Stimulated activated CD4-positive, alpha-beta T cell treated with anti-CD3 and anti-CD28 coated beads, Interleukin-12 subunit alpha, Interleukin-12 subunit beta, amount 100 ng/mL, for 48 hours (primary cell): Measurements from ENCODE around the gene CAP1.

Experiments used
- DNase-seq, 3 donors: peaks; one replicate each; pipeline ENCODE4 v3.0.0-alpha.2; 2020; ENCODE audit warnings: low read depth in 2 of 3, low spot score in 1 of 3

The CAP1 gene

GRCh38 chr1:40058097-40058452 is 17.5 kb downstream of the CAP1 start:
- no peak for DNase-seq

DNA sequence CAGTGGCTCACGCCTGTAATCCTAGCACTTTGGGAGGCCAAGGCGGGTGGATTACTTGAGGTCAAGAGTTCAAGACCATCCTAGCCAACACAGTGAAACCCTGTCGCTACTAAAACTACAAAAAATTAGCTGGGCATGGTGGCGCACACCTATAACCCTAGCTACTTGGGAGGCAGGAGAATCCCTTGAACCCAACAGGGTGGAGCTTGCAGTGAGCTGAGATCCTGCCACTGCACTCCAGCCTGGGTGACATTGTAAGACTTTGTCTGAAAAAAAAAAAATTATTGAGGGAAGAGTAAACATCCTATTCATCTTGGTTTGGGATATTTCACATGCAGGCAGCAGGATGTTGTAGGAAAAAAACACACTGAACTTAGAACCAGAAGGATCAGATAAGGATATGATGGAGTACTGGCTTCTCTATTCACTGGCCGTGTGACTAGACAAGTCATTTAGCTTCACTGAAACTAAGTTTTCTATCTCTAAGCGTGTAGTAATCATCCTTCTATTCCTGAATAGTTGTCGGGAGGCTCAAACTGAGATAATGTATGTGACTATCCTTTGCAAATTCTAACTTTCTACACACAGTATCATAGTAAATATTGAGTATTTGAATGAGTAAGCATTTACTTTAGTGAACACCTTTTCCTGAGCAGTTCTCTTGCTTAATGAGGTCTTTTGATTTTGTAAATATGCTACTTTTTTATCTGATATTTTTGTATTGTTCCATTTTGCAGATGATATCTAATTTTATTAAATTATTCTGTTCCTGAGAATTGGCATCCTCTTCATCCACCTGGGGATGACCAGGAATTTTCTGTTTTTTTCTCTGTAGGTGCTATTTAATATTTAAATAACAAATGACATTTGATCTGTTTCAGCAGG is 18.2 kb downstream of the CAP1 start:
- DNase-seq: no peak

GRCh38 chr1:40059338-40059959 is 18.9 kb downstream of the CAP1 start:
- no peak for DNase-seq

- no peak for DNase-seq
Measured at GRCh38 chr1:40059960-40060750, 19.6 kb downstream of the CAP1 start.

- DNase-seq: no peak
Measured at GRCh38 chr1:40064797-40065499, 24.4 kb downstream of the CAP1 start.

- no peak for DNase-seq
Measured at GRCh38 chr1:40067023-40067422, 26.5 kb downstream of the CAP1 start.

GRCh38 chr1:40067851-40068250 is 27.3 kb downstream of the CAP1 start:
- no peak for DNase-seq

GRCh38 chr1:40072142-40072541 is 31.6 kb downstream of the CAP1 start:
- DNase-seq: no peak

DNA sequence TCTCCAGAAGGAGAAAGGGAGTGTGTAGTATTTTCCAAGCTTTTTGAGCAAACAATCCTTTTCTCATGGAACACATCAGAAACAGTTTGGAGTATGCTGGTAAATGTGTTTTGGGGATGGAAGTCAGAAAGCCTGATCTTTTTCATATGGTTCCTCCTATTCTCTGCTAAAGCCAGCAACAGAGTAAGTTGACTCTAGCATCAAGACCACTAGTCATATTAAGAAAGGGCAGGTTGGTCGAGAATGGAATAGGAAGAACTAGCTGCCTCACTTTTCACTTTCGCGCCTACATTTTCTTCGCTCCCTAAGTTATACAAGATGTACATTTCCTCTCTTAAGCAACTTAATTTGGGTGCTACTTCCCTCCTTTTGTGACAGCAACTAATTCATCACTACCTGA is 32.5 kb downstream of the CAP1 start:
- no peak for DNase-seq

DNA sequence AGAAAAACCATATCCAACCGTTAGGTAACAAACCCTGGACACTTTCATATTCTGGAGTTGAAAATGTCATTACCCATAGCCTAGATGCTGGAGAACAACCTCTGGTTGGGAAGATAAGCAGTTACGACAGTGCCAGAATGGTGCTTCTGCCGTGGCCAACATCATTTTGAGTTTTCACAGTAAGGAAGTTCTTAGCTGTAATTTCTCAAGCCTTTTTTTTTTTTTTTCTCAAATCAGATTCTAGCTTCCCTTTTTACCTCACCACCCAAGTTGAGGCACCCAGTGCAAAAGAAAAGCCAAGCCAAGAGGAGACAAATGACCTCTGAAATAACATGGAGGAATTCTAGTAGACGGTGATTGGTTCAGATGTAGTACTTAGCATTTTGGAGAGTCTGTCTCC is 34.7 kb downstream of the CAP1 start:
- no peak for DNase-seq

DNA sequence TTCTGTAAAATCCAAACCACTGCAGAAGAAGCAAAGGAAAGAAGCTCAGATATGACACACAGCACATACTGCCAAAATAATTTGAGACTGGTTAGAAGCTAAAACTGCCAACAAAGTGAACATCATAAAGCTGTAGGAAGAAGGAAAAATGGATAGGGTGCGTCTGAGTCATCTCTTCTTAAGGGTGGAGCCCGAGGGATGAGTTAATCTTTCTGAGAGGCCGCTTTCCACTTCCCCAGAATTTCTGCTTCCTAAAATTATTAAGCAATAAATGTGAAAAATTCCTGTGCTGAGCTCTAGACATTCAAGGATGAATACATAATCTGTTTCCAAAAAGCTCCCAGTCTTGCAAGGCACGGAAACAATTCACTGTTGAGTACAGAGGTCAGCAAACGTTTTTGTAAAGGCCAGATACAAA is 36.4 kb downstream of the CAP1 start:
- no peak for DNase-seq

GRCh38 chr1:40078512-40079333 is 38.2 kb downstream of the CAP1 start:
- DNase-seq: peak; percentile 21 to 63 (median 30)

DNA sequence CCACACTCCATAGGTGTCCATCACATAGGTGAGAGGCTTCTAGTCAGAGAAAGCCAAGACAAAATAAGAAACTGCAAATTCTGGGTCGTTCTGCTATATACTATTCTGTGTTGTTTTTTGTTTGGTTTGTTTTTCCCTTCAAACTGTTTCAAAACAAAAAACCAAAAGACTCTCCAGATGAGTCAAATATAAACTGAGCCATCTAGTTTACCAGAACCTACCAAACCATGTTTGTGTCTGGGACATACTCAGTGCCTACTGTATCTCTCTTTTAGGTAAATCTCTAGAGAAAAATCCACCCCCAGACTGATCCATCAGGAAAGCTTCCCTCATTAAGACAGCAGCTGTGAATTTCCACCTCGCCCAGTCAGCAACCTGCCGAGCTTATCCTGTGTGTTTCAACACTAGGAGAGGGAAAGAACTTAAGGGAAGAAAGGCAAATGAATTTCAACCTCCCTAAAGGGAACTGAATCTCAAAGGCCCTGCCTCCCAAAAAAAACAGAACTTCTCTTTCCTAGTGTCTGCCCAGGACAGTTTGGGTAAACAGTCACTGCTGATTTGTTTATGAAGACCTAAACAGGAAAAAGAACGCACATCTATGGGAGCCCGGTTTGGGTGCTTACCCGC is 39.4 kb downstream of the CAP1 start:
- DNase-seq: no peak

DNA sequence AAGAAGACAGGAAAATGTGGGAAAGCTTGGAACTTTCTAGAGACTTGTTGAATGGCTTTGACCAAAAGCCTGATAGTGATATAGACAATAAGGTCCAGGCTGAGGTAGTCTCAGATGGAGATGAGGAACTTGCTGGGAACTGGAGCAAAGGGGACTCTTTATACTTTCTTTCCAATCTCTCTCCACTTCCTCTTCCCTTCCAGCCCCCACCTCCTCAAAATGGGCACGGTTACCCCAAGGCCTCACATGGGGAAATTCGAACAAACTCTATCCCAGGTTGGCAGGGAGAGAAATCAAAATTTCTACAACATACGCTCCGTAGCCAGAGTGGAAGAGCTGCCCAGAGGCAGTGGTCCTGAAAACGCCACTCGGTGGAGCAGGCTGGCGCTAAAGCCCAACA is 41.3 kb downstream of the CAP1 start:
- DNase-seq: no peak

DNA sequence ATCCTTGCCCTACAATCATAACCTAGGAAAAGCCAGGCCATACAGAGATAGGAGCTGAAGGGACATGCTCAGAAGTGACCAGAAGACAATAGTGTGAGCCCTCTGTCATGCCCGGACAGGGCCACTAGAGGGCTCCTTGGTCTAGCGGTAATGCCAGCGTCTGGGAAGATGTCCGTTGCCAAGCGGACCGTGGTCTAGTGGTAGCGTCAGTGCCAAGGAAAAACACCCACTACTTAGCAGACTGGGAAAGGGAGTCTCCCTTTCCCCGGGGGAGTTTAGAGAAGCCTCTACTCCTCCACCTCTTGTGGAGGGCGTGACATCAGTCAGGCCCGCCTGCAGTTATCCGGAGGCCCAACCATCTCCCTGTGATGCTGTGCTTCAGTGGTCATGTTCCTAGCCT is 44.2 kb downstream of the CAP1 start:
- peak; percentile 5 to 32 (median 23) for DNase-seq

DNA sequence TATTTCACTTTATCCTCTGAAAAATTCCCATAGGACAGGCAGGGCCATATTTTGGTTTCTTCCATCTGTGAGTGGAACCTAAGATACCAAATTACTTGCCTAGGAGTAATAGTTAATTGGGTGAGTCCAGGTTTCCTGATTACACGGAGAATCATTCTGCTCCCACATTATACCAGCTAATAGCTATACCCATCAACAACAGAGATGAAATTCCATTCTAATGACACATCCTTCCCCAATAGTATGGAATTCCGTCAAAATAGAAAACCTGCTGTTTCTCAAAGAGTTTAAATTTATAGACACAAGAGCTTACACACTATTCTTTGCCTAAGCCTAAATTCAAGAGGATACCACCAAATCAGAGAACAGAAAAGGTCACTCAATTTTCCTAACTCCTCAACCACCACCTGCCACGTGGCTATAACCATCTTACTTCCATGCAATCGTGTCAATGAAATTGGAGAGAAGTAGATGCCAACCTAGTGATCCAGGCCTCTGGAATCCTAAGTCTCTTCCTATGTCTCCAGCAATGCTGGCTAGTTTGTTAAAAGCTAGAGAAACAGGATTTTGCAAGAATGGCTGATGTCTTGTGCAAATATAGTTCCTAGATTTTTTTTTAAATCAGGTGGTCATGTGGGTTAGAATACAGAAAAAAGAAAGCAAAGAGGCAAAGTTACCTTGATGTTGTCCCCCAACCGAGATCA is 50.3 kb downstream of the CAP1 start:
- DNase-seq: no peak

DNA sequence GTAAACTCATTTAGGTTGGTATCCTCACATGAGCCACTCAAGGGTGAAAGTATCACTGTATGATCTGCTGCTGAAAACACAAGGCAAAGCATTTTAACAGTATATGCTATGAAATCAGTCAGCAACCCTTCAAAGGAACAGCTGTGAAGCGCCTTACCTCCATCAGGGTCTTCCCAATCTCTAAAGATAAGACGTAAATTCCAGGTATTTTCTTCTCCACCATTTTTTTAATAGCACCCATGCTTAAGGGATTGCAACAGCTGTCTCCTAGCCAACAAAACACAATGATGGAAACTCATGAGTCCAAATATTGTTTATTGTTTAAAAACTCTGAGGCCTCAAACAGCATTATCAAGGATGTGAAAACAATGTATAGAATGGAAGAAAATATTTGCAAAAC is 51.7 kb downstream of the CAP1 start:
- no peak for DNase-seq

DNA sequence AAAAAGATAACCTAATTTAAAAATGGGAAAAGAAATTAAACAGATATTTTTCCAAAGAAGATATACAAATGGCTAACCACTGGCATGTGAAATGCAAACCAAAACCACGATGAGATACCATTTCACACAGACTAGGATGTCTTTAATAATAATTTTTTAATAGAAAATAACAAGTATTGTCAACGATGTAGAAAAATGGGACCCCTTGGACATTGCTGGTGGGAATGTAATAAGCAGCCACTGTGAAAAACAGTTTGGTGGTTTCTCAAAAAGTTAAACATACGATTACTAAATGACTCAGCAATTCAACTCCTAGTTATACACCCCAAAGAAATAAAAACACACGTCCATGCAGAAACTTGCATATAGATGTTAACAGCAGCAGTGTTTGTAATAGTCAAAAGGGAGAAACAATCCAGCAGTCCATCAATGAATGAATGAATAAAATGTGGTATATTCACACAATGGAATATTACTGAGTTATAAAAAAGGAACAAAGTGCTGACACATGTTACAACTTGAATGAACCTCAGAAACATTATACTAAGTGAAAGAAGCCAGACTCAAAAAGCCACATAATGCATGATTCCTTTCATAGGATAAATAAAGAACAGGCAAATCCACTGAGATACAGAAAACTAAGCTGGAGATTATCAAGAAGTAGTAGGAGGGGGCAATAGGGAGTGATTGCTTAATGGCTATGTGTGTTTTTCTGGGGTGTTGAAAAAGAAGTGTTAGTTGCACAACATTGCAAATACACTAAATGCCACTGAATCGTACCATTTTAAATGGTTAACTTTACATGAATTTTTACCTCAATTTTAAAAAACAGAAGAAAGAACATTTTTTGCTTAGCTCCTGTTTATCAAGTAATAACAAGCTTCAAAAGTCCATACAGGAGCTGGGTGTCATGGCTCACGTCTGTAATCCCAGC is 52.4 kb downstream of the CAP1 start:
- DNase-seq: no peak
